Peyer's patch (tissue), 4 donors: ENCODE data around the gene ACO2.

Experiments
- POLR2A ChIP-seq, 2 donors: fragments of 450-650 bp; IDR thresholded peaks; one replicate each; pipeline ENCODE4 v1.5.1; 2017; ENCODE audit warnings: antibody characterized with exemption in 2 of 2, mild to moderate bottlenecking in 2 of 2, moderate library complexity in 2 of 2
- TF ChIP-seq, protein P1 (sequence below), 6 experiments: fragments of 450-650 bp in 4 of 6; fragments of 200-600 bp in 2 of 6; sonication (generic) in 1 of 6; IDR thresholded peaks; one replicate each; pipeline ENCODE4 v1.5.1; 2017 to 2019; ENCODE audit warnings: antibody characterized with exemption in 6 of 6, mild to moderate bottlenecking in 3 of 6, moderate library complexity in 1 of 6

DNA sequence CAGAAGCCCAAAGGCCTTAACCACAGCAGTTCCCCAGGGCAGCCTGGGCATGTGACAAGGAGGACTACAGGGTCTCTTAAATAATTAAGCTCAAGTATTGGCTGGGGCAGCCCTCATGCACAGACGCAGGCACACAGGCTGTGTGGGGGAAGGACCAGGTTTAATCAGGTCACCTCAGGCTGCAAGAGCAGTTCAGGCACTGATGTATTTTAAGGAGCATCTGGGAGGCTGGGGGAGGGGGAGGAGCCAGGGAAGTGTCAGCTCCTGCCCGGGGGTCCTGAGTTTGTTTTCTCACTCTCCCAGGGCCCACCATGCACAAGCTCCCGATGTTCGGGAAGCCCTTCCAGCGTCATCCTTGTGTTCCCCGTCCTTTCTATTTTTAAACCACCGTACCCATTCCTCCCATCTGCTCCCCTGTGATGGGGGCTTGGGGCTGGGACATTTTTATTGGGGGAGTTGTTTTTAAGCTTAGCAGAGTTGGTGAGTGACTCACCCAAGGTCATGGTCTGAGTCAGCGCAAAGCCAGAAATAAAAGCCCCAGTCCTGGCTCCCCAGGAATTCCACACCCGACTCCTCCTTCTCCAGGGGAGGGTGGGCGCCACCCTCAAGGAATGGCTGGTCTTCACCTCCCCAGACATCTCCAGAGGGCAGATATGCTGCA lies 94.3 kb downstream of the ACO2 start:
- TF ChIP-seq, protein P1, sequence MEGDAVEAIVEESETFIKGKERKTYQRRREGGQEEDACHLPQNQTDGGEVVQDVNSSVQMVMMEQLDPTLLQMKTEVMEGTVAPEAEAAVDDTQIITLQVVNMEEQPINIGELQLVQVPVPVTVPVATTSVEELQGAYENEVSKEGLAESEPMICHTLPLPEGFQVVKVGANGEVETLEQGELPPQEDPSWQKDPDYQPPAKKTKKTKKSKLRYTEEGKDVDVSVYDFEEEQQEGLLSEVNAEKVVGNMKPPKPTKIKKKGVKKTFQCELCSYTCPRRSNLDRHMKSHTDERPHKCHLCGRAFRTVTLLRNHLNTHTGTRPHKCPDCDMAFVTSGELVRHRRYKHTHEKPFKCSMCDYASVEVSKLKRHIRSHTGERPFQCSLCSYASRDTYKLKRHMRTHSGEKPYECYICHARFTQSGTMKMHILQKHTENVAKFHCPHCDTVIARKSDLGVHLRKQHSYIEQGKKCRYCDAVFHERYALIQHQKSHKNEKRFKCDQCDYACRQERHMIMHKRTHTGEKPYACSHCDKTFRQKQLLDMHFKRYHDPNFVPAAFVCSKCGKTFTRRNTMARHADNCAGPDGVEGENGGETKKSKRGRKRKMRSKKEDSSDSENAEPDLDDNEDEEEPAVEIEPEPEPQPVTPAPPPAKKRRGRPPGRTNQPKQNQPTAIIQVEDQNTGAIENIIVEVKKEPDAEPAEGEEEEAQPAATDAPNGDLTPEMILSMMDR (IDR thresholded peaks at IDR 0.05): no peak
- TF ChIP-seq POLR2A (IDR thresholded peaks at IDR 0.05): no peak
